ENCODE data around the gene ZNF354C. TPM values are rescaled to one million over a fixed set of nuclear protein-coding genes. Genes with fewer than 3 reads are reported as not detected.
A peak's percentile ranks its signal among the peaks of the same experiment; 100 is the strongest.

ZNF354C gene
- total RNA-seq, result 1 to 10 TPM; 2.6 to 6.8 (median 4.1) TPM

DNA sequence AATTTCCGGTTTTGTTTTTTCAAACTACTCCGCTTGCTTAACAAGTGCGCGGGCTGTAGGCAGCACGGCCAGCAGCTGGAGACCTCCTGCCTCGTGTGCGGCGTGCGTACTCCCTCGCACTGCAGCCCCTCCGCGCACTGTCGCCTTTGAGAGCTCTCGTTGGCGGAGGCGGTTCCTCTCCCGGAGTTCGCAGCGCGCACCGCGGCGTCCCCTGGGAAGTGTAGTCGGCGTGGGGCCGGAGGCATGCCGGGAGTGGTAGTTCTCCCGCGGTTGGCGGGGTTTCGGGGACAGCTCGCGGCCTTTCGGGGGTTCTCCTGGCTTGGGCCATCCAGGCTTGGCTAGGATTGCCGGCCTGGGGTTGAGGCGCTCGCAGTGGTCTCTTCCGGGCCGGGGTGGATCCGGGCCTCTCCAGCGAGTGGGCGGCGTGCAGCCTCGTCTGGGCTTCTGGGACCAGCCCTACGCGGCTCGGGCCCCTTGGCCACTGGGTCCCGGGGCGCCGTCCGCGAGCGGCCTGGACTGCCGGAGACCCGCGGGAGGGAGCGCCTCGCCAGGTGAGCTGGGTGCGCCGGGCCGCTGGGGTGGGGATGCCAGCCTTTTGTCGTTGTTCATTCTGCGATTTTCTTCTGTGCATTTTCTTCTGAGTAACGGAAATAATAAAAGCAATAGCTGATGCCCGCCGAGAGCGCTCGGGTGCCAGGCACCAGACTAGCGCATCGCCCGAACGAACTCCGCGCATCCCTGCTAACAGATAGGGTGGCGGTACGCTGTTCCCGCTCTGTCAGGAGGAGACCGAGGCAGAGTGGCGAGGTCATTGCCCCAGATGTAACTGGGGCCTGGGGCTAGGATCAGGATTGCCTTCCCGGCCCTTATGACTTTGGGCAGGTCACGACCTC, at the start of gene ZNF354C:
Gene ZNF354C (plus strand): TSS at position 258 of the 893 bp plus-strand sequence. CDS start 1,696 bp downstream, outside the sequence.
- peak; percentile 88 to 97 for DNase-seq
- 5 to 8% methylated on average over 11 to 41 of the region's 81 CpGs for WGBS, 2 donors
- Histone ChIP-seq H3K4me1 (peaks cover 9 to 20% (median 13%) of the 10 kb centered on the region in 4 donors), H3K9me3 (peaks cover 2 to 8% (median 4%) of the 10 kb centered on the region in 4 donors), H3K4me3 (peak within 1 kb of the TSS; percentile 68 to 84 (median 76)), H3K36me3 (peaks cover 0 to 24% (median 9%) of the 10 kb centered on the region in 4 donors), H3K27me3 (no peaks in the 10 kb centered on the region), H3K27ac (peak within 1 kb of the TSS; percentile 64 to 87 (median 72))
- peak; percentile 93 to 99 for ATAC-seq (ENCODE audit: low FRiP score in 2 of 2)
- TF ChIP-seq POLR2A (IDR thresholded peaks at IDR 0.05) (peak in 1 of 4 donors; percentile 68), EP300 (IDR thresholded peaks at IDR 0.05) (no peak), POLR2AphosphoS5 (IDR thresholded peaks at IDR 0.05) (peak; percentile 22 to 85)
- TF ChIP-seq, protein P1, sequence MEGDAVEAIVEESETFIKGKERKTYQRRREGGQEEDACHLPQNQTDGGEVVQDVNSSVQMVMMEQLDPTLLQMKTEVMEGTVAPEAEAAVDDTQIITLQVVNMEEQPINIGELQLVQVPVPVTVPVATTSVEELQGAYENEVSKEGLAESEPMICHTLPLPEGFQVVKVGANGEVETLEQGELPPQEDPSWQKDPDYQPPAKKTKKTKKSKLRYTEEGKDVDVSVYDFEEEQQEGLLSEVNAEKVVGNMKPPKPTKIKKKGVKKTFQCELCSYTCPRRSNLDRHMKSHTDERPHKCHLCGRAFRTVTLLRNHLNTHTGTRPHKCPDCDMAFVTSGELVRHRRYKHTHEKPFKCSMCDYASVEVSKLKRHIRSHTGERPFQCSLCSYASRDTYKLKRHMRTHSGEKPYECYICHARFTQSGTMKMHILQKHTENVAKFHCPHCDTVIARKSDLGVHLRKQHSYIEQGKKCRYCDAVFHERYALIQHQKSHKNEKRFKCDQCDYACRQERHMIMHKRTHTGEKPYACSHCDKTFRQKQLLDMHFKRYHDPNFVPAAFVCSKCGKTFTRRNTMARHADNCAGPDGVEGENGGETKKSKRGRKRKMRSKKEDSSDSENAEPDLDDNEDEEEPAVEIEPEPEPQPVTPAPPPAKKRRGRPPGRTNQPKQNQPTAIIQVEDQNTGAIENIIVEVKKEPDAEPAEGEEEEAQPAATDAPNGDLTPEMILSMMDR (IDR thresholded peaks at IDR 0.05), result no peak

DNA sequence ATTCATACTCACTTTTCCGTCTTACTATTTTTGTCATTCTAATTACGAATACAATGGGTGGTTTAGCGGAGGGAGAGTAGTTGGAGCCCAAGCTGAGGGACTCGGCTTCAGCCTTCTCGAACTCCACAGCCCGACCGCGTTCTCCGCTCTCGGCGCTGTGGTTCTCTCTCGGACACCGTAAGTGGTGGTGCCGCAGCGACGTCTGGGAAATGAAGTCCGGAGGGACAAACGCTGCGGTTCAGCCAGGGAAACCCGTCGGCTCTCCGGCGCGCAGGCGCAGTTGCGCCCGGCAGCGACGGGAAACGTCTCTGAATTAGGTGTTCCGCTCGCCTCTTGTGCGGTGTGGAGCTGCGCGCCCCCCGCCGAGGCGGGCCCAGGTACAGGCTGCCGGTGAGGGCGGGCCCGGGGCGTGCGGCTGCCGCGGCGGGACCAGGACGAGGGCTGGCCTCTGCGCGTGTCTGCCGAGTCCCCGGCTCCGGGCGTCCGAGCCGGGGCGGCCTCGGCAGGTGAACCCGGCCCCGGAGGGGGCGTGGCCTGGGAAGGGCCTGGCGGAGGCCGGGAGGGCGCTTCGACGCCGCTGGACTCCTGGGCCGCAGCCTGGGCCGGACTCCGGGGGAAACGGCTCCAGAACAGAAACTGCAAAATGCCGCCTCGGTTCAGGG, 36.5 kb upstream of the ZNF354C start, which contains the start of gene ZNF879:
Gene ZNF879 (plus strand): TSS at position 277 of the 662 bp plus-strand sequence. CDS start 1,201 bp downstream, outside the sequence.
- no peaks in the 10 kb centered on the region for H3K27me3 ChIP-seq
- peak within 1 kb of the TSS; percentile 54 to 99 (median 76) for H3K4me3 ChIP-seq
- peaks cover 14 to 34% (median 29%) of the 10 kb centered on the region in 4 donors for H3K9me3 ChIP-seq
- H3K4me1 ChIP-seq, result peaks cover 6 to 10% (median 9%) of the 10 kb centered on the region in 4 donors
- ATAC-seq (ENCODE audit: low FRiP score in 2 of 2) (peak; percentile 95 to 99), DNase-seq (peak; percentile 93 to 98)
- 1% methylated on average over 16 to 61 of the region's 72 CpGs for WGBS, 2 donors
- peaks cover 19 to 27% (median 25%) of the 10 kb centered on the region in 4 donors for H3K36me3 ChIP-seq
- TF ChIP-seq EP300 (IDR thresholded peaks at IDR 0.05), result no peak
- TF ChIP-seq, protein P1 (IDR thresholded peaks at IDR 0.05), result peak in 2 of 6 experiments; percentile 12 to 20
- TF ChIP-seq POLR2A (IDR thresholded peaks at IDR 0.05), result peak in 2 of 4 donors; percentile 47 to 73
- TF ChIP-seq POLR2AphosphoS5 (IDR thresholded peaks at IDR 0.05), result peak; percentile 77 to 78
- H3K27ac ChIP-seq, result peak within 1 kb of the TSS; percentile 80 to 93 (median 88)

DNA sequence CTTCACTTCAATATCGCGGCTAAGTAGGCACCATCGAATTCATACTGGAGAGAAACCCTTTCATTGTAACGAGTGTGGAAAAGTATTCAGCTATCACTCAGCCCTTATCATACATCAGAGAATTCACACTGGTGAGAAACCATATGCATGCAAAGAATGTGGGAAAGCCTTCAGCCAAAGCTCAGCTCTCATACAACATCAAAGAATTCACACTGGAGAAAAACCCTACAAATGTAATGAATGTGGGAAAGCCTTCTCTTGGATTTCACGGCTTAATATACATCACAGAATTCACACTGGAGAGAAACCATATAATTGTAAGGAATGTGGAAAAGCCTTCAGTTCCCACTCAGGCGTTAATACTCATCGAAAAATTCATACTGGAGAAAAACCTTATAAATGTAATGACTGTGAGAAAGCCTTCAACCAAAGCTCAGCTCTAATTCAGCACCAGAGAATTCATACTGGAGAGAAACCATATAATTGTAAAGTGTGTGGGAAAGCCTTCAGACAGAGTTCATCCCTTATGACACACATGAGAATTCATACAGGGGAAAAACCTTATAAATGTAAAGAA, 27.1 kb upstream of the ZNF354C start:
- no peaks in the 10 kb centered on the region for H3K27me3 ChIP-seq
- H3K27ac ChIP-seq, result no peak overlapping the region
- ATAC-seq (ENCODE audit: low FRiP score in 2 of 2) (no peak), DNase-seq (no peak)
- 97 to 99% methylated on average over 7 of the region's 7 CpGs for WGBS, 2 donors
- no peaks in the 10 kb centered on the region for H3K4me1 ChIP-seq
- H3K4me3 ChIP-seq, result no peak overlapping the region
- peaks cover 93 to 100% (median 98%) of the 10 kb centered on the region in 4 donors for H3K9me3 ChIP-seq
- peaks cover 34 to 57% (median 46%) of the 10 kb centered on the region in 4 donors for H3K36me3 ChIP-seq
- TF ChIP-seq, protein P1 (IDR thresholded peaks at IDR 0.05), result no peak
- TF ChIP-seq POLR2A (IDR thresholded peaks at IDR 0.05), result no peak
- TF ChIP-seq EP300 (IDR thresholded peaks at IDR 0.05), result no peak
- TF ChIP-seq POLR2AphosphoS5 (IDR thresholded peaks at IDR 0.05), result no peak

GRCh38 chr5:179044765-179045164, 15.4 kb upstream of the ZNF354C start:
- 73 to 79% methylated on average over 2 of the region's 2 CpGs for WGBS, 2 donors

More at GRCh38 chr5:179044765-179045164, 15.4 kb upstream of the ZNF354C start:
- no peaks in the 10 kb centered on the region for H3K4me1 ChIP-seq
- DNase-seq (no peak), ATAC-seq (ENCODE audit: low FRiP score in 2 of 2) (no peak)
- TF ChIP-seq EP300 (IDR thresholded peaks at IDR 0.05) (no peak), POLR2AphosphoS5 (IDR thresholded peaks at IDR 0.05) (no peak), POLR2A (IDR thresholded peaks at IDR 0.05) (no peak)
- TF ChIP-seq, protein P1 (IDR thresholded peaks at IDR 0.05), result no peak
- no peak overlapping the region for H3K4me3 ChIP-seq
- peaks cover 0 to 41% (median 24%) of the 10 kb centered on the region in 4 donors for H3K9me3 ChIP-seq
- no peaks in the 10 kb centered on the region for H3K27me3 ChIP-seq
- H3K36me3 ChIP-seq, result no peaks in the 10 kb centered on the region
- no peak overlapping the region for H3K27ac ChIP-seq
